GM18502 (cell line): ENCODE data around the gene CD3E.

Experiments used
- ATAC-seq: cut with Tn5 transposase; IDR thresholded peaks from one replicate; pipeline ENCODE4 v1.9.1; 2021; ENCODE audit warnings: mild to moderate bottlenecking; ENCODE audit not compliant: unreplicated experiment, poor library complexity

Gene CD3E

GRCh38 chr11:118304568-118305248 is at the start of gene CD3E:
Gene CD3E (plus strand): TSS chr11:118304730. CDS start chr11:118304953, 223 bp downstream.
- ATAC-seq: no peak

- no peak for ATAC-seq
Measured at GRCh38 chr11:118258410-118258809, 46.1 kb upstream of the CD3E start.

GRCh38 chr11:118259138-118259537 is 45.4 kb upstream of the CD3E start:
- ATAC-seq: no peak

GRCh38 chr11:118260353-118260752 is 44.2 kb upstream of the CD3E start:
- no peak for ATAC-seq

- no peak for ATAC-seq
Measured at GRCh38 chr11:118263112-118263511, 41.4 kb upstream of the CD3E start.

- ATAC-seq: no peak
Measured at GRCh38 chr11:118263695-118264568, 40.6 kb upstream of the CD3E start, which contains the start of gene MPZL2. Gene MPZL2 (minus strand): TSS chr11:118264297. CDS start chr11:118264153, 144 bp downstream.

DNA sequence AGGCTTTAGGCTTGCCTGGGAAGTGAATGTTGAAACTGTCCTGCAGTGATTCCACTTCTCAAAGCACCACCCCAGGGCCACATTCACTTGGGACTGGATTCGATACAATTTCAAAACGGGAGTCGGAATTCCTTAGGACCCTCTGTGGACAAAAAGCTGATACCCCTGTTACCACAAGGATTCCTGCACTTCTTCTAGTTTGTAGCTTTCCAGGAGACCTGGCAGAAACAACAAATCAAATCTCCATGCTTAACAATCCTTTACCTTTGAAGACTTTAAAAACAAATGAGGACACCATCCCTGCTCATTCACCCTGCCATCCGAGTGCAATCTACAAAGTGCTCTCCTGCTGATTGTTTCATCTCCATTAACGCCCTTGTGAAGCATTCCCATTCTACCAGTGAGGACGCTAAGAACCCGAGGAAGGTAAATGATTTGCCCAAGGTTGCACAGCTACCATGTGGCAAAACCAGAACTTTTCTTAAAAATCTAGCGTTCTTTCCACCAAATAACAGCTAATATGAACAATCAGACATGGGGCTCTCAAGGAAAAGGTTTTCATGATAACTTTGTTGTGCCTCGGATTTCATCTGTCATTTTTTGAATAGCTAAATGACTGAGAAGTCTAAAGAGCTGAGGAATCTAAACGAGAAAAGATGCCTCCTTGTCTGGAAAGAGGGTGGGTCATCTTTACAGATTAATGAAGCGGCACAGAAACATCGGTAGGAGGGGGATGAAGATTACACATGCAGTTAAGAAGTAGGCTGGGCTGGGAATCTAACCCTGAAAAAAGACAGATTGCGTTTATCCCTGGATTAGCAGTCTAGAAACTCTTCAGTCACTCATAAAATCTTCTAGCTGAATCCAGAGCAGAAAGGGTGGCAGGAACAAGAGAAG is 39.7 kb upstream of the CD3E start:
- ATAC-seq: no peak

GRCh38 chr11:118265954-118266353 is 38.6 kb upstream of the CD3E start:
- ATAC-seq: no peak

GRCh38 chr11:118267486-118267885 is 37.0 kb upstream of the CD3E start:
- ATAC-seq: no peak

- no peak for ATAC-seq
Measured at GRCh38 chr11:118272001-118272400, 32.5 kb upstream of the CD3E start.

DNA sequence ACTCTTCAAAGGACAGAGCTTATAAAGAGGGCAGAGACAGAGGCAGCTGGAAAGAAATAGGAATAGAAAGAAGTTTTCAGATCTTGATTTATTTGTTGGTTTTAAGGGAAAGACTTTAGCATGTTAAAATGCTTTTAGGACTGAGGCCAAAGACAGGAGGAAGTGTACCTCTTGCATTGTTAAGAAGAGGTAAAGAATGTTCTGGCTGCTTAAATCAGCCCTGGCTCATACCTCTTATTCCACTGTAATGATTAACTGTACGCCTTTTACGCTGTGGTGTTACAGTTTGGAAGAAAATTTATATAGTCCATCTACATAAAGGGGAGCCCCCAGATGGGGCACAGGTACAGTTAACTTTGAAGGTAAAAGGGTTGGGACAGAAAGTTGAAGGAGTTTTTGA is 30.3 kb upstream of the CD3E start:
- ATAC-seq: no peak

DNA sequence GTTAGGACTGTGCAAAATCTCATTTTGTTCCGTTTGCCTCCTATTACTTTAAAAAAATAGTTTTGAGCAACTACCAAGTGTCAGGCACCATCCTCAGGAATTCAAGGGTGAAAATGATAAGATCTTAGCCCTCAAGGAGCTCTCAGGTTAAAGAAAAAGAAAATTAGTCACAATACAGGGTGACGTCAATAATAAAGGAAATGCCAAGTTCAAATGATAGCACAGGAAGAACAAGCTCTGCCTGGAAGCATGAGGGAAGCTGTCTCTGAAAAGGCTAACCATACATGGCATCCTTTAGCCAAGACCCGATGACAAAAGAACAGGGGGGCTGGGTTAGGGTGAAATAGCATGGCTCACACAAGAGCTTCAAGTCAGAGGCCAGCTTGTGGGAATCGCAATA is 29.4 kb upstream of the CD3E start:
- ATAC-seq: no peak

- ATAC-seq: no peak
Measured at GRCh38 chr11:118276422-118276821, 28.1 kb upstream of the CD3E start.

- ATAC-seq: no peak
Measured at GRCh38 chr11:118277312-118277711, 27.2 kb upstream of the CD3E start.

DNA sequence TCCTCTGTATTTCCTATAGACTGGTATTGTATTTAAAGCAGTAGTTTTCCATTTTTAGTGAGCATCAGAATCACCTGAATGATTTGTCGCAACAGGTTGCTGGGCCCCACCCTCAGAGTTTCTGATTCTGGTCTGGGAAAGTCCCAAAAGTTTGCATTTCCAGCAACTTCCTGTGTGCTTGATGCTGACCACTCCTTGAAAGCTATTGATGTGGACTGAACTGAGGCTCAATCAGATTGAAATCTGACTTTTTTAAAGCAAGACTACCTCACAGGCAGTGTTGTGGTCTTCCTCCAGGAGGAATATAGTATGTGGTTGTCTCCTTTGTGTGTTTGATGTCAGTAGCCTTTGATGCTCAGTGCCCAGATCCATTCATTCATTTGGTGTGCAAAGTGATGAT is 23.2 kb upstream of the CD3E start:
- ATAC-seq: no peak

DNA sequence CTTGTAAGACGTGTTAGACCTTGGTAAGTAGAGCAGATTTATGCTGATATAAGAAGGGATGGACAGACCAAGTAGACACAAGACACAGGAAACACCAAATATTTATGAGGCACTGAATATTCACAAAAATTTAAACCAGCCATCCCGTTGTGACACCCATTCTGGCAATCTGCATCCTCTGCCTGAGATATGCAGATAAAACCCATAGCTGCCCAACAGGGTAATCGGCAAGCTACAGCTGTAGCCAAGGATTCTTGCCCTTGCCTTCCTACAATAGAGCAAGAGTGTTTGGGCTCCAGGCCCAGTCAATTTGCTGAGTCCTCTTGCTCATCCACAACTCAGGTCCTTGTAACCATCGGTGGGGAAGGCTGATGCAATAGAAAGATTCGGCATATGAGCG is 21.9 kb upstream of the CD3E start:
- no peak for ATAC-seq

GRCh38 chr11:118283037-118283636 is 21.4 kb upstream of the CD3E start:
- no peak for ATAC-seq

GRCh38 chr11:118283756-118284350 is 20.7 kb upstream of the CD3E start:
- no peak for ATAC-seq

DNA sequence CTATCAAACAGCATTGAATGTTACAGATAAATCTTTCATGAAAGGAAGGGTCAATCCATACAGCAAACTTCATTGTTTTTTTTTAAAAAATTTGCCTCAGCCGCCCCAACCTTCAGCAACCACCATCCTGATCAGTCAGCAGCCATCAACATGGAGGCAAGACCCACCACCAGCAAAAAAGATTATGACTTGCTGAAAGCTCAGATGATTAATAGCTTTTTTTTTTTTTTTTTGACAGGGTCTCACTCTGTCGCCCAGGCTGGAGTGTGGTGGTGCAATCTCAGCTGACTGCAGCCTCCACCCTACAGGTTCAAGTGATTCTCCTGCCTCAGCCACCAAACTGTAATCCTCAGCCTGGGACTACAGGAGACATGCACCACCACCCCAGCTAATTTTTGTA is 18.0 kb upstream of the CD3E start:
- ATAC-seq: no peak

DNA sequence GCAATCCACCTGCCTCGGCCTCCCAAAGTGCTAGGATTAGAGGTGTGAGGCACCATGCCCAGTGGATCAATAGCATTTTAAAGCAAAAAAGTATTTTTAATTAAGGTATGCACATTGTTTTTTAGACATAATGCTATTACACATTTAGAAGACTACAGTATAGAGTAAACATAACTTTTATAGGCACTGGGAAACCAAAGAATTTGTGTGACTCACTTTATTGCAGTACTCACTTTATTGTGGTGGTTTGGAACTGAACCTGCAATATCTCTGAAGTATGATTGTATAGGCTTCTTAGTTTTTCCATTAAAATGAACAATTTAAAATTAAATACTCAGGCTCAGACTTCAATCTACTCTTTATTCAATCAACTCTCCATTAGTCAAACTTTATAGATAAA is 17.5 kb upstream of the CD3E start:
- no peak for ATAC-seq
